GM10248 (cell line): ENCODE results near the gene SOS2.

Source experiments
- CTCF ChIA-PET: fragments of 300-600 bp; sonication (Branson Sonifier 250); formaldehyde crosslinking; extraction: SDS; loops from one replicate; lab custom pipeline; 2021; ENCODE audit warnings: antibody characterized with exemption; lab: Yijun Ruan, JAX
- POLR2A ChIA-PET: fragments of 350-650 bp; sonication (Branson Sonifier 250); formaldehyde crosslinking; extraction: SDS; loops from one replicate; lab custom pipeline; 2020; ENCODE audit warnings: antibody characterized with exemption; lab: Yijun Ruan, JAX
- DNase-seq: peaks from one replicate; pipeline ENCODE4 v3.0.0; 2012; ENCODE audit errors: extremely low spot score
- TF ChIP-seq, protein P1 (sequence below): IDR thresholded peaks from 2 replicates; pipeline ENCODE4 v1.5.1; 2012; ENCODE audit warnings: mild to moderate bottlenecking, low read depth; ENCODE audit errors: extremely low read depth, missing control alignments, control extremely low read depth

The SOS2 gene

DNA sequence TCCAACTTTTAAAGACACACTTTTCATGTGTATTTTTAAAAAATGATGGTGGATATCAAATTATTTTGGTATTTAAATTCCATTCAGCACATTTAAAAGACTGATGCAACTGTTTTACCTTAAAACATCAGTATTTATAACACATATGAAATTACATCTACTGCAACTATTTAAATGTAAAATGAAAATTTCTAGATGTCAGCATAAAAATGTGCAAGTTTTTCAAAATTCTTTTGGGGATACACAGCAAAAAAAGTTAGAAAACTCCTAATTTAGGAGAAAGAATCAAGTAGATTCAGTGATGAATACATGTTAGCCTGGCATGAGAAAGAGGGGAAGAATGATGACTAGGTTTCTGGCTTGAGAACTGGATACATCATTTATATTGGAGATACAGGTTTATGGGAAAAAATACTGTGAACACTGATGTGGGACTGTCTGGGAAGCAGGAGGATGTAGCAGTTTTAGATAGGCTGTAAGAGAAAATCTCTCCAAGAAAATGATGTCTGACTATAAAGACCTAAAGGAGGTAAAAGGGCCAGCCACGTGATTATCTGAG lies 9.2 kb downstream of the SOS2 start:
- ChIA-PET POLR2A (no interaction called here), CTCF (no interaction called here)
- DNase-seq, result no peak
- TF ChIP-seq, protein P1, sequence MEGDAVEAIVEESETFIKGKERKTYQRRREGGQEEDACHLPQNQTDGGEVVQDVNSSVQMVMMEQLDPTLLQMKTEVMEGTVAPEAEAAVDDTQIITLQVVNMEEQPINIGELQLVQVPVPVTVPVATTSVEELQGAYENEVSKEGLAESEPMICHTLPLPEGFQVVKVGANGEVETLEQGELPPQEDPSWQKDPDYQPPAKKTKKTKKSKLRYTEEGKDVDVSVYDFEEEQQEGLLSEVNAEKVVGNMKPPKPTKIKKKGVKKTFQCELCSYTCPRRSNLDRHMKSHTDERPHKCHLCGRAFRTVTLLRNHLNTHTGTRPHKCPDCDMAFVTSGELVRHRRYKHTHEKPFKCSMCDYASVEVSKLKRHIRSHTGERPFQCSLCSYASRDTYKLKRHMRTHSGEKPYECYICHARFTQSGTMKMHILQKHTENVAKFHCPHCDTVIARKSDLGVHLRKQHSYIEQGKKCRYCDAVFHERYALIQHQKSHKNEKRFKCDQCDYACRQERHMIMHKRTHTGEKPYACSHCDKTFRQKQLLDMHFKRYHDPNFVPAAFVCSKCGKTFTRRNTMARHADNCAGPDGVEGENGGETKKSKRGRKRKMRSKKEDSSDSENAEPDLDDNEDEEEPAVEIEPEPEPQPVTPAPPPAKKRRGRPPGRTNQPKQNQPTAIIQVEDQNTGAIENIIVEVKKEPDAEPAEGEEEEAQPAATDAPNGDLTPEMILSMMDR, result no peak

DNA sequence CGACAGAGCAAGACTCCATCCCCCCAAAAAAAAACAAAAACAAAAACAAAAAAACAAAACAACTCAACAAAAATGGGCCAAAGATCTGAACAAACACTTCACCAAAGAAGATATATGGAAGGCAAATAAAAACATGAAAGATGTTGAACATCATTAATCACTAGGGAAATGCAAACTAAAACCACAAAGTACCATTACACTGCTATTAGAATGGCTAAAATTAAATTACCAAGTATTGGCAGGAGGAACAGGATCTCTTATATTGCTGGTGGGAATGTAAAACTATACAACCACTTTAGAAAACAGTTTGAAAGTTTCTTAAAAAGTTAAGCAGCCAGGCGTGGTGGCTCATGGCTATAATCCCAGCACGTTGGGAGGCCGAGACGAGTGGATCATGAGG lies 12.9 kb downstream of the SOS2 start:
- ChIA-PET CTCF (interaction anchor here (1.2 kb wide), 1 partner anchor 584 kb away, joined by 3 read pairs; no protein-coding TSS in a partner anchor), POLR2A (no interaction called here)
- TF ChIP-seq, protein P1, result no peak
- DNase-seq, result no peak

DNA sequence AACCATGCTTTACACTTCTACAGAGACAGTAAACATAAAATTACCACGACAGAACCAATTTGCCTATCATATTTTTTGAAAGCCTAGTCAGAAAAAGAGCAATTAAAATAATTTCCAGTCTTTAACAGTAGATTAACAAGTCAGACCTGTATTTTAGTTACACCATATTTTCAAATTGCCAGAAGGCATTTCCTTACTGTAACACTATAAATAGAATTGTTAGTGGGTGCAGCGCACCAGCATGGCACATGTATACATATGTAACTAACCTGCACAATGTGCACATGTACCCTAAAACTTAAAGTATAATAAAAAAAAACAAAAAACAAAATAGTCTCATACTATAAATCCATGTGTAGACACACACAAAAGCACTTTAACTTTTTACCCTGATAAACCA lies 16.0 kb downstream of the SOS2 start:
- POLR2A ChIA-PET, result no interaction called here
- TF ChIP-seq, protein P1, result no peak
- DNase-seq, result no peak
- CTCF ChIA-PET, result interaction anchor here (0.7 kb wide), 1 partner anchor 22 kb away, joined by 3 read pairs; no protein-coding TSS in a partner anchor

DNA sequence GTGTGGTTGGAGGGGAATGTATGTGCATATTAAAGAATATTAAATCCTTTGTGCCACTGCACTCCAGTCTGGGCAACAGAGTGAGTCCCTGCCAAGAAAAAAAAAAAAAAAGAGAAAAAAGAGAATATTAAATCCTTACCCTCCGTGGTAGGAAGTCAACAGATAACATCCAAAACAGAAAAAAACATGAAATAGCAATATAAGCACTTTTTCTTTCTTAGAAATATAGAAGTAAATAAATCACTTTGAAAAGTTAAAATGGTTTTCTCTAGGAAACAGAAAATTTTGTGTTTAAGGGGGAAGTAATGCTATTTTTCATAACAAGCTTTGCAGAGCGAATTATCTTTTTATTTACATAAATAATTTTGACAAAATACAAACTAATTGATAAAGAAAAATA lies 17.6 kb downstream of the SOS2 start:
- POLR2A ChIA-PET, result no interaction called here
- CTCF ChIA-PET, result no interaction called here
- TF ChIP-seq, protein P1, result no peak
- no peak for DNase-seq

DNA sequence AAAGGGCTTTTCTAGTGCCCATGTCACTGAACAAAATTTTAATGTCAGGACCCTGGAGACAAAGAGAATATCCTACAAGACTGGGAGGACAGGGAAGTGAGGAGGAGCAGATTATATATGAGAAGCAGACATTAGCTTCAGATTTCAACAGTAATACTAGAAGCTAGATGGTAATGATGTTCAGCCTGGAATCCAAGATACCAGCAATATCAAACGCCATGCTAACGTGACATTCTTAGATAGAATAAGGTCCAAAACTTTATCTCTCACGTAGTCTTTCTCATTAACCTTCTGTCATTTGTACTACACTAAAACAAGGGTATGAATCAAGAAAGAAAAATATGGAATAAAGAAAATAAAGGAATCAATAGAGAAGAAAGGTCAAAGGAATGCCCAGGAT lies 18.7 kb downstream of the SOS2 start:
- ChIA-PET POLR2A (no interaction called here), CTCF (interaction anchor here (1.8 kb wide), 1 partner anchor 10 kb away, joined by 4 read pairs; no protein-coding TSS in a partner anchor)
- TF ChIP-seq, protein P1, result no peak
- no peak for DNase-seq

DNA sequence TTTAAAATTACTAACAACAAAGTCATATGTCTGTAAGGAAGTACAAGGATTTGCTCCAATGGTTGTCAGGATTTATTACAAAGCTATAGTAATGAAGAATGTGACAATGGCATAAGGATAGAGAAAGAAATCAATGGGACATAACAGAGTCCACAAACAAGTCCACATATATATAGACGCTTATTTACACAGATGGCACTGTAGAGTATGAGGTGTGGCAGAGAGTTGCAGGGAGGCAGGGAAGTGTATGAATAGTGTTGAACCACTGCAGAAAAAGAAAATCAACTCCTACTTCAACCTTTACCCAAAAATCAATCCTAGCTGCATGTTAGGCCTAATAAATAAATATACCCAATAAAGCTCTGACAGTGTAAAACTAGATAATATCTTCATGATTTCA lies 21.3 kb downstream of the SOS2 start:
- ChIA-PET CTCF (interaction anchor here (0.6 to 2.4 kb wide), 8 partner anchors 11 to 1024 kb away, joined by 3 to 11 read pairs (median 3); no protein-coding TSS in a partner anchor), POLR2A (no interaction called here)
- DNase-seq, result no peak
- TF ChIP-seq, protein P1, result no peak
